ENCODE measurements around the gene SLC25A22.

DNA sequence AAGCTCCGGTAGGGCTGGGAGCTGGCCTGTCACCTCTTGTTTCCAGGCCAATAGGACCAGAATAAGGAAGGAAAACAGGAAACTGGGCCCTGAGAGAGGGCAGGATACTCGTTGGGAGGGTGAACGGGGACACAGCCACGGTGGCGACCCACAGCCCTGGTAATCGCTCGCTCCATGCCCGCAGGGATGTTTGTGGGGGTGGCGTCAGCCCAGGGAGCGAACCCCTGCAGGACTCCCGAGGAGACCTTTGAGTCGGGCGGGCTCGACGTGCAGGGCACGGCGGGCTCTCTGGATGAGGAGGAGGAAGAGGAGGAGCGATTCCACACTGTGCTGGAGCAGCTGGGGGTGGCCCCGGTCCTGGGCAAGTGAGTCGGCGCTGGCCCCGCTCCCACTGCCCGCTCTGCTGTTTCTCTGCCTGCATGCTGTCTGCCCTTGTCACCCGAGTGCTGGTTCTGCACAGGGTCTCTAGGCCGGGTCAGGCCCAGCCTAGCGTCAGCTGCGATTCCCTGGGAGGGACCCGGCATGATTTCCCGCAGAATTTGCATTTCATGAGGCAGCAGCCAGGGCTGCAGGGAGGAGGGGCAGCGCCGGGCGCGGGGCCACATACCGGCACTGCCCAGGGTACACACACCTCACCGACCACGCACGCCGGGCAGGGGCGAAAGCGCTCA lies 31.2 kb upstream of the SLC25A22 start:
- no peak for TF ChIP-seq CTCF (optimal IDR thresholded peaks at IDR 0.05 in 1 of 3, IDR thresholded peaks at IDR 0.05 in 1 of 3, conservative IDR thresholded peaks at IDR 0.05 in 1 of 3; ENCODE audit: extremely low read depth in 1 of 3, insufficient read depth in 2 of 3, low read length in 3 of 3)
- peak; percentile 63 for TF ChIP-seq EZH2 (IDR thresholded peaks at IDR 0.05; ENCODE audit: low read length)
